Loucy (cell line): ENCODE results near the gene HS6ST3.

Source experiments
- CTCF ChIP-seq: fragments of 200-600 bp; sonication (generic); conservative IDR thresholded peaks from 2 replicates; pipeline ENCODE4 v1.5.1; 2014; ENCODE audit warnings: mild to moderate bottlenecking, antibody characterized with exemption, low read length
- EZH2phosphoT487 ChIP-seq: fragments of 200-600 bp; IDR thresholded peaks from 2 replicates; pipeline ENCODE4 v1.6.1; 2018; ENCODE audit warnings: antibody characterized with exemption, mild to moderate bottlenecking, moderate library complexity, borderline replicate concordance

- TF ChIP-seq CTCF (no peak), EZH2phosphoT487 (no peak)
Observed at GRCh38 chr13:96540670-96541069, 450.8 kb downstream of the HS6ST3 start.
